Measurements from ENCODE around the gene CAMKK1. TPM values are rescaled to one million over a fixed set of nuclear protein-coding genes. Genes with fewer than 3 reads are reported as not detected.

CAMKK1 gene
- total and polyA plus RNA-seq, 9 of the 15 experiments (the other 6 are each of a cell fraction or from before 2014, with no cell fraction given) = 0.34 to 7.5 (median 4.9) TPM

- TF ChIP-seq CHD1 (IDR thresholded peaks at IDR 0.05; ENCODE audit: low read length) = no peak
- no peak for TF ChIP-seq ZNF584 (CRISPR knock-in tag; IDR thresholded peaks at IDR 0.05; ENCODE audit: low read depth)
These were observed 2.0 kb downstream of the CAMKK1 start (continued) for GRCh38 chr17:3890878-3891219.

GRCh38 chr17:3890082-3890877 lies 2.6 kb downstream of the CAMKK1 start:
- Histone ChIP-seq H3K4me3 (no peak overlapping the region), H3K9me3 (replicated peaks; ENCODE audit: control insufficient read depth, insufficient read depth, low read depth, low read length) (no peaks in the 10 kb centered on the region), H3K4me2 (ENCODE audit: insufficient read depth, low read length) (no peak overlapping the region), H2AFZ (ENCODE audit: low read depth, low read length) (no peak overlapping the region), H3K27me3 (ENCODE audit: control insufficient read depth in 2 of 2, insufficient read depth in 2 of 2, low read length in 2 of 2) (no peaks in the 10 kb centered on the region), H3K79me2 (ENCODE audit: control insufficient read depth, insufficient read depth, low read length) (peaks cover 36% of the 10 kb centered on the region), H3K9me1 (ENCODE audit: control insufficient read depth, insufficient read depth, low read length) (no peaks in the 10 kb centered on the region), H3K27ac (ENCODE audit: extremely low read depth, low read depth, low read length) (no peak overlapping the region; the same call in 2 of the 3 replicates), H4K20me1 (replicated peaks; ENCODE audit: control insufficient read depth, insufficient read depth, low read length) (no peaks in the 10 kb centered on the region), H3K9ac (ENCODE audit: insufficient read depth in 1 of 2, low read depth in 2 of 2, low read length in 2 of 2) (peak overlapping the region in 1 of 2 experiments; percentile 92; a peak in 3 of 4 replicates), H3K36me3 (ENCODE audit: control insufficient read depth, insufficient read depth, low read length) (no peaks in the 10 kb centered on the region), H3K4me1 (replicated peaks in 1 of 2; ENCODE audit: control insufficient read depth in 2 of 2, insufficient read depth in 2 of 2, low read length in 2 of 2) (peaks cover 33 to 75% of the 10 kb centered on the region in 2 experiments)
- no TSS peak for BruUV-seq (replicated peaks)
- CTCF ChIA-PET (ENCODE audit: low intra/inter-chr PET ratio) = no interaction called here
- DNase-seq (ENCODE audit: extremely low read depth in 1 of 4, low spot score in 3 of 4) (peak in 3 of 4 experiments; percentile 21 to 30 (median 24)), ATAC-seq (no peak), FAIRE-seq (no peak)
- intact Hi-C loops (cut with micrococcal nuclease) (no loop called here), in situ Hi-C loops (cut with MboI) (no loop called here)
- 53% methylated on average over 17 of the region's 22 CpGs for WGBS (ENCODE audit: insufficient coverage, low coverage, missing lambda C conversion rate)
- TF ChIP-seq ZNF592 (IDR thresholded peaks at IDR 0.05) = 0 out of 2 replicates have a peak, but pooled peaks have one; percentile 15
- TF ChIP-seq EGR1 (conservative IDR thresholded peaks at IDR 0.05) = peak; percentile 48; the same call in 1 of the 2 replicates
- TF ChIP-seq ZBTB7A (IDR thresholded peaks at IDR 0.05; ENCODE audit: borderline replicate concordance, control insufficient read depth, low read depth, low read length) = 0 out of 2 replicates have a peak, but pooled peaks have one; percentile 16
- TF ChIP-seq MAFG (tag; conservative IDR thresholded peaks at IDR 0.05) = no peak
- peak; percentile 47; the same call in 1 of the 2 replicates for TF ChIP-seq NFE2 (IDR thresholded peaks at IDR 0.05; ENCODE audit: low read depth)
- TF ChIP-seq ATF3 (IDR thresholded peaks at IDR 0.05) = peak; percentile 44; the same call in 1 of the 2 replicates
- TF ChIP-seq ATF3 (CRISPR knock-in tag; conservative IDR thresholded peaks at IDR 0.05) = no peak
- POLR2A ChIA-PET = interaction anchor here (0.9 to 1.1 kb wide), 3 partner anchors 11 to 34 kb away, joined by 3 to 4 read pairs (median 3); no protein-coding TSS in a partner anchor
